Medulla oblongata (tissue), 1 donor: Measurements from ENCODE around the gene ATOX1.

Experiments used
- DNase-seq: peaks from one replicate; pipeline ENCODE4 v3.0.0-alpha.2; 2015; ENCODE audit errors: extremely low spot score

Gene ATOX1

GRCh38 chr5:151770383-151771258 is 12.2 kb upstream of the ATOX1 start:
- DNase-seq, result peak; percentile 79

DNA sequence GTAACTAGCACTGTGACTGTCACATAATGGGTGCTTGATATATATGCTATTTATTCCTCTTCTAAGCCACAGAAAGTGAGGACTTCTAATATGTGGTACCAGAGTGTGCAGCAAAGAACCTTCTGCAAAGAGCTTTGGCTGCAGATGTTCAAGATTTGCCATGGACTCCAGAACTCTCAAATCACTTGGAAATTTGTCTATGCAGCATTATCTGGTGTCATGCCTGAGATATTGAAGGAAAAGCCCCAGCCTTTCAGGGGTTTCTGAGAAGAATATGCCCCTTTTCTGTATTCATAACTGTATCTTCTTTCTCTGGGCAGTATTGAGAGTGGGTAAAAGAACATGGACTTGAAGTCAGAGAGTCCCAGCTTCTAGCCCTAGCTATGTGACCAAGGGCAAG is 8.5 kb upstream of the ATOX1 start:
- DNase-seq, result no peak

DNA sequence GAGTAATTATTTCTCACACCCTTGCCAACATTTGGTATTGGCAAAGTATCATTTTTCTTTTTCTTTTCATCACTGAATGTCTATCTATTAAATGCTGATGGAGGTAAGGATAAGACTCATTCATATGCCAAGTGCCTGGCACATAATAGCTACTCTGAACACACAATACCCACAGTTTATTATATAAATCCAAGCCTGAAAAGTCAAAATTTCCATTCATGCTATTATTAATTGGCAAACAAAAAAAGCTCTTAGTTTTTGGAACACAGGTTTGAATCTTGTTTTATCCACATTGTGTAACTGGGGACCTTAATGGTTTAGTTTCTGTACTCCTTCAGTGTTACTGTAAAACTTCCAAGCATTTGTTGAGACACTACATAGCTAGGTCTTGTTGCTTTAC is 6.4 kb upstream of the ATOX1 start:
- DNase-seq, result no peak

DNA sequence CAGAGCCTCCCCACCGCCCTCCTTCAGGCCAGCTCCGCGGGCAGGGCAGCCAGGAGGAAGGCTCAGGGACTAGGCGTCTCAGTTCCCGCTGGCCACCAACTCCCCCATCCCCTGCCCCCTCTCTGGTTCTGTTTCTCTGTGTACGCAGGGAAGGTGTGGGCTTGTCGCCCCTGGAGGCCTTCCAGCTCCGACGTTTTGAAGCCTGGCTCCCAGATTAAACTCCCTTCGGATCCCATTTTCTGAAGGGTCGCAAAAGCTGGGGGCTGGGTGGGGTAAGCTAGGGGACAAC is 346 bp downstream of the ATOX1 start:
- DNase-seq, result no peak

- DNase-seq, result no peak
These were observed 944 bp downstream of the ATOX1 start for GRCh38 chr5:151757233-151758140.

GRCh38 chr5:151755383-151755782 is 3.0 kb downstream of the ATOX1 start:
- no peak for DNase-seq

DNA sequence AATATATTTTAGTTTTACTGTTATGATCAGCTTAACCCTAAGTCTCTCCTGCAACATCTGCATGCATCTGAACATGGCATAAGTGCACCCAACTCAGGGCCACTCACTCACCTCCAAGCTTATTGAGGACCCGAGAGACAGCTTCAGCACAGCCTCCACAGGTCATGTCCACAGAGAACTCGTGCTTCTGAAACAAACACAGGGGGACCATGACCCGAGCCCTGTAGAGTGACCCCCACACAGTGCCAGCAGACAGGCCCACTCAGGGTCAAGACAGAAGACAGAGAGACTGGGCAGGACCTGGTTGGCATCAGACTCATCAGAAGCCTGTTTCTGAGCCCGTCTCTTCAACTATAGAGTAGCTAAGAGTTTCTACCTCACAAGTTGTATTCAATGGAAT is 6.8 kb downstream of the ATOX1 start:
- DNase-seq, result no peak

- no peak for DNase-seq
These were observed 7.3 kb downstream of the ATOX1 start for GRCh38 chr5:151751091-151751490.

- no peak for DNase-seq
These were observed 8.3 kb downstream of the ATOX1 start for GRCh38 chr5:151750121-151750520.

DNA sequence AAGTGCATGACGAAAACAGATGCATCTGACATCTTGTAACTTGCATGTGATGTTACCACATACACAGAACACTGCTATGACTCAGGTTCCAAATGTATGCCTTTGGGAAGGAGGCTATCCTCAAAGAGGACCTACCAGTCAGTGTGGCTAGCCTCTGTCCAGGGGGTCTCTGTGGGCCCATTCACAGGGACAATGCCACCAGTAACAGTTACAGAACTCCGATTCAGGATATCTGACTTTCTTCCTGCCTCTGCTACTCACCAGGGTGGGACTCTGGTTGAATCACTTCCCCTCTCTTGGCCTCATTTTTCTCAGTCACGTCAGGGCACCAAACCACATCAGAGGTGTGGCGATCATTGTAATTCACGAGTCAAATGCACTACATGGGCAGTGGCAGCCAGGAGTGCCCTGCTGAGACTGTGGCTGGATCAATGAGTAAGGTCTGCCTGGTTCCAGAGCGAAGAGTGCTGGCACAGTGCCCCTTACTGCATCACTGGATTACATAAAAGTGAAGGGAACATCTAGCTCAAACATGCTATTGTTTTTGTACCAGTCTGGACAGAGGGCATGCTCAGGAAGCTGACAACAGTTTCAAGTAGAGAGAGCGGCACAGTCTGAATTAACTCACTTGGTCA is 13.2 kb downstream of the ATOX1 start:
- DNase-seq, result peak; percentile 89

DNA sequence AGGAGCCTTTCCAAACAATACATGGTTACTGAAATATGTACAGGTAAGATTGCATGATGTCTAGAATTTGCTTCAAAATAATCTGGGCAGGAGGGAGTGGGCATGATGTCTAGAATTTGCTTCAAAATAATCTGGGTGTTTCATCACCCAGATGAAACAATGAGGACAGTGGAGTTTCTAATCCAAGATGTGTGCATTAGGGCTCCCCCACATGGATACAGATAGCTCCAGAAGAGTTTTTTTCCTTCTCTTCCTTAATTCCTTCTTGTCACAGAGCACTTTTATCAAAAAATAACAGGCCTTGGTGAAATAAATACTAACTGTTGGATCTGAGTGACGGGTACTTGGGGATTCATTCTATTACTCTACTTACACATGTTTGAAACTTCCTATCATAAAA is 14.9 kb downstream of the ATOX1 start:
- peak; percentile 24 for DNase-seq

- DNase-seq, result peak; percentile 83
These were observed 15.5 kb downstream of the ATOX1 start for GRCh38 chr5:151742870-151743294.

DNA sequence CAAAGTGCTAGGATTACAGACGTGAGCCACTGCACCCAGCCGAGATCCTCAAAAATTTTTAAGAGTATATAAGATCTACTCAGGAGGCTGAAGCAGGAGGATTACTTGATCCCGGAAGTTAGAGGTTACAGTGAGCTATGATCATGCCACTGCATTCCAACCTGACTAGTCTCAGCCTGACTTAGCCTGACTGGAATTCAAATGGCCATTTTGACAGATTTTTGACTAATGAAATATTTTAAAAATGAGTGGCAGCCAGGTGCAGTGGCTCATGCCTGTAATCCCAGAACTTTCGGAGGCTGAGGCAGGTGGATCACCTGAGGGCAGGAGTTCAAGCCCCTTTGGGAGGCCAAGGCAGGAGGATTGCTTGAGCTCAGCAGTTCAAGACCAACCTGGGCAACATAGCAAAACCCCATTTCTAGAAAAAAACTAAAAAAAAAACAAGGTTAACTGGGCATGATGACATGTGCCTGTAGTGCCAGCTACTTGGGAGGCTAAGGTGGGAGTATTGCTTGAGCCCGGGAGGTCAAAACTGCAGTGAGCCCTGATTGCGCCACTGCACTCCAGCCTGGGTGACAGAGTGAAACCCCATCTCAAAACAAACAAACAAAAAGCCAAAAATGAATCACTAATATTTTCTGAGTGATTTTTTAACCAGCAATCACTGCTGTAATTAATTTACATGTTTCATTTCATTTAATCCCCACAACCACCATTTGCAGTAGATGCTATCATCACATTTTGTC is 16.6 kb downstream of the ATOX1 start:
- no peak for DNase-seq

DNA sequence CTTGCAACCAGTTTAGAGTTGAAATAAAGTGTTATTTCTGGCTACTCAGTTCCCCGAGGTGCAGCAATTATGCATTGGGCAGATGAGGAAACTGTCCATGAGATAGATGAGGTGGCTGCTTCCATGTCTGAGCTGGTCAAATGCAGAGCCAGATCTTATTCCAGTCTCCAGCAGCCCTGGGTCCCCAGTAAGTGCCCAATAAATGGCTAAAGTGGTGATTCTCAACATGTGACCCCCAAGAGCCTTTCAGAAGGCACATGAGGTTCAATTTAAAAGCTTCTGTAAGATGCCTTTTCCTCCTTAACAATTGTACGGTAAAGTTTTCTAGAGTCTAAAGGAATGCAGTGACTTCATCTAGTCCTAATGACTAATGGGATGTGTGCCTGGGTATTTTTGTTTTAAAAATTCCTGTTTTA is 17.5 kb downstream of the ATOX1 start:
- DNase-seq, result no peak

GRCh38 chr5:151740336-151740942 is 18.0 kb downstream of the ATOX1 start:
- peak; percentile 89 for DNase-seq

GRCh38 chr5:151739939-151740335 is 18.5 kb downstream of the ATOX1 start:
- no peak for DNase-seq

- no peak for DNase-seq
These were observed 19.0 kb downstream of the ATOX1 start for GRCh38 chr5:151739395-151739794.

DNA sequence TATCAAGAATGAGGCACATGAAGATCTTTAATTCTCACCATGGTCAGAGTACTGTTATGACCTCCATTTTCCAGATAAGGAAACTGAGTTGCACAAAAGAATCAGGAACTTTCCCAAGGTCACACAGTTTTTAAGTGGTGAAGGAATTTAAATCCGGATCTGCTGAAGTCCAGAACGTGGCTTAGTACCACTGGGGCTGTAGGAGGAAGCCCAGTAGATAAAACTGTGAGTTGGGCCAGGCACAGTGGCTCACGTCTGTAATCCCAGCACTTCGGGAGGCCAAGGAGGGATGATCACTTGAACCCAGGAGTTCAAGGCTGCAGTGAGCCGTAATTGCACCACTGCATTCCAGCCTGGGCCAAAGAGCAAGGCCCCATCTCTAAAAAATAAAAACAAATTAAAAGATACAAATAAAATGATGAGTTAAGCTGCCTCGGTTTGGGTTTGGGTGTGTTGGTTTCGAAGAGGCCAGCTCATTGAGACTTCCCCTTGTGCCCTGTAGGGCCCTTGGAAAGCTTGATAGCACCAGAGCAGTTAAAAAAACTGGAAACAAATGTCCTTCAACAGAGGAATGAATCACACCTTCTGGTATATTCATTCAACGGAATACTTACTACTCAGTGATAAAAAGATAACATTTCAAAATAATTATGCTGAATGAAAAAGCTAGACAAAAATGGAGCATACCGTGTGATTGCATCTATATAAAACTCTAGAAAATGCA is 20.1 kb downstream of the ATOX1 start:
- no peak for DNase-seq

DNA sequence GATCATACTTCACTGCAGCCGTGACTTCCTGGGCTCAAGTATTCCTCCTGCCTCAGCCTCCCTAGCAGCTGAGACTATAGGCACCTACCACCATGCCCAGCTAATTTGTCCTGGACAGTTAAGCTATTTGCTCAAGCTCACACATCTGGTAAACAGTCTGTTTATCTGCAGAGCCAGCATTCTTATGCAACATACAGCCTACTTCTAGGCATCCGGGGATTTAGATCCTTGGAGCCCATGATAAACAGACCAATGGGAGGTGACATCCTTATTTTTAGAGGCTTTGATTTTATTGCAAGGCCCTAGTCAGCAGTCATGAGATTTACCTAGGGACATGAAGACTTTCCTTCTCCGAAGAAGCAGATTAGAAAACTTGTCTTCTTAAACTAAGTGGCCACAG is 21.0 kb downstream of the ATOX1 start:
- DNase-seq, result no peak

GRCh38 chr5:151735646-151736045 is 22.8 kb downstream of the ATOX1 start:
- DNase-seq, result no peak

GRCh38 chr5:151734064-151734408 is 24.4 kb downstream of the ATOX1 start:
- no peak for DNase-seq
